Chondrocyte (in vitro differentiated cells): ENCODE measurements around the gene RSAD1. TPM values are rescaled to one million over a fixed set of nuclear protein-coding genes. Genes with fewer than 3 reads are reported as not detected.

Source experiments
- DNase-seq: peaks from one replicate; pipeline ENCODE4 v3.0.0; 2021; ENCODE audit warnings: mixed read lengths, low spot score
- H3K27ac Mint-ChIP-seq: one replicate; pipeline ENCODE4 v1.8.0; 2021; ENCODE audit warnings: mild to moderate bottlenecking, moderate library complexity, mixed read lengths; ENCODE audit not compliant: unreplicated experiment
- H3K27me3 Mint-ChIP-seq: 2 replicates; pipeline ENCODE4 v1.8.0; 2021; ENCODE audit warnings: low read depth, mixed read lengths
- H3K36me3 Mint-ChIP-seq: 2 replicates; pipeline ENCODE4 v1.8.0; 2021; ENCODE audit warnings: low read depth, mixed read lengths
- H3K4me1 Mint-ChIP-seq: 2 replicates; pipeline ENCODE4 v1.8.0; 2021; ENCODE audit warnings: low read depth, mild to moderate bottlenecking, mixed read lengths
- H3K4me3 Mint-ChIP-seq: one replicate; pipeline ENCODE4 v1.8.0; 2021; ENCODE audit warnings: mild to moderate bottlenecking, moderate library complexity, mixed read lengths; ENCODE audit not compliant: unreplicated experiment
- H3K9me3 Mint-ChIP-seq: 2 replicates; pipeline ENCODE4 v1.8.0; 2021; ENCODE audit warnings: low read depth, mixed read lengths
- total RNA-seq: library from RNA; stranded (reverse); gene quantifications from 3 replicates; pipeline ENCODE4 v1.2.1, GENCODE V29; 2021
- TF ChIP-seq, protein P1 (sequence below): fragments of 200-600 bp; sonication (generic); IDR thresholded peaks from 2 replicates; pipeline ENCODE4 v1.5.0; 2021; ENCODE audit warnings: antibody characterized with exemption, mild to moderate bottlenecking, moderate library complexity

The RSAD1 gene
- total RNA-seq, 1 donor from 2014 or later = 29.8 TPM

DNA sequence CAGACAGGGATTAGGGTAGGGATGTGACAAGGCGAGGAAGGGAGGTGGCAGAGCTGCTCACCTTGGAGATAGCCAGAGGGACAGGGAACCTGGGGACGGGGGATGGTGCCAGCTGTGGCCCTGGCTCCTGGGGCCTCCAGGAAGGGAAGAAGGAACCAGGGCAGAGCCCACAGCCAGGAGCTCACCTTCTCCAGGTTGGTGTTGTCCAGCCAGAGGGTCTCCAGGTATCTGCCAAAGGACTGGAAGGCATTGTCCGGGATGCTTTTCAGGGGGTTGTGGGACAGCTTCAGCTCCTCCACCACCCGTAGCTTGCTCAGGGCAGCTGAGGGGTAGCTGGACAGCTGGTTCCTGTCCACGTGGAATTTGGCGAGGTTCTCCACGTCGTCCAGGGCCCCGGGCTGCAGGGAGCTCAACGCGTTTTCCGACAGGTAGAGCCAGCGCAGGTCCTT, 10.8 kb upstream of the RSAD1 start:
- H3K27ac Mint-ChIP-seq = no peak overlapping the region
- H3K9me3 Mint-ChIP-seq = no peaks in the 10 kb centered on the region
- no peak for DNase-seq
- no peaks in the 10 kb centered on the region for H3K36me3 Mint-ChIP-seq
- H3K27me3 Mint-ChIP-seq = peaks cover 2% of the 10 kb centered on the region
- H3K4me1 Mint-ChIP-seq = peaks cover 3% of the 10 kb centered on the region
- TF ChIP-seq, protein P1, sequence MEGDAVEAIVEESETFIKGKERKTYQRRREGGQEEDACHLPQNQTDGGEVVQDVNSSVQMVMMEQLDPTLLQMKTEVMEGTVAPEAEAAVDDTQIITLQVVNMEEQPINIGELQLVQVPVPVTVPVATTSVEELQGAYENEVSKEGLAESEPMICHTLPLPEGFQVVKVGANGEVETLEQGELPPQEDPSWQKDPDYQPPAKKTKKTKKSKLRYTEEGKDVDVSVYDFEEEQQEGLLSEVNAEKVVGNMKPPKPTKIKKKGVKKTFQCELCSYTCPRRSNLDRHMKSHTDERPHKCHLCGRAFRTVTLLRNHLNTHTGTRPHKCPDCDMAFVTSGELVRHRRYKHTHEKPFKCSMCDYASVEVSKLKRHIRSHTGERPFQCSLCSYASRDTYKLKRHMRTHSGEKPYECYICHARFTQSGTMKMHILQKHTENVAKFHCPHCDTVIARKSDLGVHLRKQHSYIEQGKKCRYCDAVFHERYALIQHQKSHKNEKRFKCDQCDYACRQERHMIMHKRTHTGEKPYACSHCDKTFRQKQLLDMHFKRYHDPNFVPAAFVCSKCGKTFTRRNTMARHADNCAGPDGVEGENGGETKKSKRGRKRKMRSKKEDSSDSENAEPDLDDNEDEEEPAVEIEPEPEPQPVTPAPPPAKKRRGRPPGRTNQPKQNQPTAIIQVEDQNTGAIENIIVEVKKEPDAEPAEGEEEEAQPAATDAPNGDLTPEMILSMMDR = no peak
- no peak overlapping the region for H3K4me3 Mint-ChIP-seq

DNA sequence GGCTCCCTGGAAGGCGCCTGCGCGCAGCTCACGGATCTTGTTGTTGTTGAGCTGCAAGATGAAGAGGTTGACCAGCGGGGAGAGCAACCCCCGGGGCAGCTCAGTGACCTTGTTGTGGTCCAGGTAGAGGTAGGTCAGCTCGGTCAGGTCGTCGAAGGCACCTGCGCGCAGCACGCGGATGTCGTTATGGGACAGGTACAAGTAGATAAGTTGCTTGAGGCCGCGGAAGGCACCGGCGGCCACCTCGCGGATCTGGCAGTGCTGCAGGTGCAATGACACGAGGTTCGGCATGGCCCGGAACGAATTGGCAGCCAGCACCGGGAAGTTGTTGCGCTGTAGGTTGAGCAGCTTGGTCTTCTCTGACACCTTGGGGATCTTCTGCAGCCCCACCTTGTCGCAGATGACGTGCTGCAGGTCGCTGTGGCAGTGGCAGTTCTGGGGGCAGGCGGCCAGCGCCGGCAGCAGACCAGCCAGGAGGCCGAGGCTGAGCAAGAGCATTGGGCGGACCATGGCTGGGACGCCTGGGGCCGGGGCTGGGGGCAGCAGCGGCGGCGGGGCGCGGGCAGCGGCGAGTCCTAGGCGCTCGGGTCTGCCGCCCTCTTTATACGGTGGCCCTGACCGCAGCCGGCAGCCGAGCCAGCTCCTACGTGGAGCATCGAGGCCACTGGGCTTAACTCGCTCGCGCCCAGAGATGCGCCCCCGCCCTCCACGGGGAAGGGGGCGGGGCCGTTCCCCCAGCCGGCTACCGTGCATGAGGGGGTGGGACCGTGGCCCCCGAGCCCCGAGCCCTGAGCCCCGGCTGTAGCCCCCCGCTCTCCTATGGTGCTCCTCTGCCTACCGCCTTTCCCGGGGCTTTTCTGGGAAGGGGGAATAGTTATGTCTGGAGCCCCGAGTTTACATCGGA, 10.1 kb upstream of the RSAD1 start, which contains the start of gene CHAD:
TSS of gene CHAD (minus strand) at position 577 of the 904 bp plus-strand sequence. CDS start at position 510, 67 bp downstream.
- no peak within 1 kb of the TSS for H3K27ac Mint-ChIP-seq
- TF ChIP-seq, protein P1 = no peak
- H3K4me1 Mint-ChIP-seq = peaks cover 3% of the 10 kb centered on the region
- H3K9me3 Mint-ChIP-seq = no peaks in the 10 kb centered on the region
- DNase-seq = no peak
- no peak within 1 kb of the TSS for H3K4me3 Mint-ChIP-seq
- peaks cover under 1% of the 10 kb centered on the region for H3K36me3 Mint-ChIP-seq
- H3K27me3 Mint-ChIP-seq = peaks cover 2% of the 10 kb centered on the region

- peaks cover 2% of the 10 kb centered on the region for H3K27me3 Mint-ChIP-seq
- H3K27ac Mint-ChIP-seq = no peak overlapping the region
- H3K9me3 Mint-ChIP-seq = no peaks in the 10 kb centered on the region
- TF ChIP-seq, protein P1 = no peak
- peaks cover 3% of the 10 kb centered on the region for H3K4me1 Mint-ChIP-seq
- no peak for DNase-seq
- H3K4me3 Mint-ChIP-seq = no peak overlapping the region
- peaks cover 2% of the 10 kb centered on the region for H3K36me3 Mint-ChIP-seq
Observed at GRCh38 chr17:50469208-50469605, 9.5 kb upstream of the RSAD1 start.

DNA sequence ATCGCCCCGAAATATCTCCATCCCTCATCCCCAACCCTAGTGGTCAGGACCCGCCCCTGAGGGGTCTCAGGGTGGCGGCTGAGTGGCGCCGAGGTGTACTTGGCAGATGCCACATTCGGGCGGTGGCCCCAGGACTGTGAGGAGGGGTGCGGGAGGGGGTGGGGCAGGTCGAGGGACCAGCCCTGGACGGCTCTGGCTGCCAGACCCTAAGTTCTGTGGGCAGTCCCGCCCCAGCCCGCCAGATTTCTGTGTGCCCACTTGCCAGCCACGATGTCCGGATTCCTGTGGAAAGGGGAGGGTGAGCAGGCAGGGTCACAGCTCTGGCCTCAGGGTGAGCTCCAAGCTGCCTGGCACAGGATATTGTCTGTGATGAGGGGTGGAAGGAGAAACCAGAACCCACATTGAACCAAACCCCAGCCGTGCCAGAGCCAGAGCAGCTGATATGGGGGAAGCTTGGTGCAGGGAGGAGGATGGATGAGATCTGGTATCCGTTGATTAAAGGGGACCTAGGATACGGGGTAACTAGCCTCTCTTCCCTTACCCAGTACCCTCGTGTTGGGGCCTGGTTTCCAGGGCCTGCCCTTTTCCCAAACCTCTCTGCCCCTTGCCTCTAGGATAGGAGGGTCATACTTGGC, 8.9 kb upstream of the RSAD1 start:
- no peak for DNase-seq
- TF ChIP-seq, protein P1 = no peak
- H3K27me3 Mint-ChIP-seq = peaks cover 2% of the 10 kb centered on the region
- no peaks in the 10 kb centered on the region for H3K9me3 Mint-ChIP-seq
- peaks cover 2% of the 10 kb centered on the region for H3K36me3 Mint-ChIP-seq
- H3K4me3 Mint-ChIP-seq = no peak overlapping the region
- no peak overlapping the region for H3K27ac Mint-ChIP-seq
- peaks cover 3% of the 10 kb centered on the region for H3K4me1 Mint-ChIP-seq

DNA sequence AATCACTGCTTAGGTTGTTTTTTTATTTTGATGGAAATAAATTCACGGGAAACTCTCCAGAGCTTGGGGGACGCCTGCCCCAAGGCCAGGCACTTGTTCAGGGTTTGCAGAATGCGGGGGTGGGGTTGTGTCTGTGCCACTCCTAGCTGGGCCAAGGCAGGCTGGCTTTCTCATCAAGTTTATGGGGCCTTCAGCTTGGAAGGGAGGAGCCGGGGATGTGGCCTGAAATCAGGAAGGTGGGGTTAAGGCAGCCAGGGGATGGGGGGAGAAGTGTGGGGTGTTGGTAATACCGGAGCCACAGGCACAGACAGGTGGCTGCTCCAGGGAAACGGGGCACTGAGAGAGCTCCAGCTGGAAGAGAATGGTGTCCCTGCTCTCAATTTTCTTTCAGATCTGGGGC, 8.2 kb upstream of the RSAD1 start:
- H3K36me3 Mint-ChIP-seq = peaks cover 2% of the 10 kb centered on the region
- DNase-seq = no peak
- TF ChIP-seq, protein P1 = no peak
- no peaks in the 10 kb centered on the region for H3K9me3 Mint-ChIP-seq
- peaks cover 3% of the 10 kb centered on the region for H3K4me1 Mint-ChIP-seq
- no peak overlapping the region for H3K4me3 Mint-ChIP-seq
- H3K27ac Mint-ChIP-seq = no peak overlapping the region
- peaks cover 2% of the 10 kb centered on the region for H3K27me3 Mint-ChIP-seq
